NB4 (cell line): ENCODE results near the gene STX11.

Experiments used
- POLR2A ChIP-seq: IDR thresholded peaks from 2 replicates; pipeline ENCODE4 v1.6.1; 2011; ENCODE audit warnings: mild to moderate bottlenecking; ENCODE audit not compliant: insufficient read length; ENCODE audit errors: extremely low read depth
- TF ChIP-seq, protein P1 (sequence below): IDR thresholded peaks from one replicate; pipeline ENCODE4 v1.5.1; 2012; ENCODE audit warnings: low read depth, low read length

DNA sequence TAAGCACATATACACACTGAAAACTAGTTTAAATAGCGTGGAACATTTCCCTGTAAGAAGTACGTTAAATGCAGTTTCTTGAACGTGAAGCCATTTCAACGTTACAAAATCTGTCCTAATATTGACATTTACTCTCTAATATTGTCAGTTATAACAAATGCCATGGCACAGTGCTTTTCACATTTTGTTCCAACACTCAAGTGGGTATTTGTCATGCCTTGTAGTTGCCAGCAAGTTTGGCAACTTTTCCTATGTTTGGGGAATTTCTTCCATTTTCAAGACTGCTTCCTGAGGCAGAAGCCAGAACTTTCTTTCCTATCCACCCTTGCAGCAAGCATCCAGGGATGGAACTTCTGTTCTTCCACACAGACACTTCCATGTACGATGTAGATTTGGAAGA lies 63.0 kb downstream of the STX11 start:
- TF ChIP-seq, protein P1, sequence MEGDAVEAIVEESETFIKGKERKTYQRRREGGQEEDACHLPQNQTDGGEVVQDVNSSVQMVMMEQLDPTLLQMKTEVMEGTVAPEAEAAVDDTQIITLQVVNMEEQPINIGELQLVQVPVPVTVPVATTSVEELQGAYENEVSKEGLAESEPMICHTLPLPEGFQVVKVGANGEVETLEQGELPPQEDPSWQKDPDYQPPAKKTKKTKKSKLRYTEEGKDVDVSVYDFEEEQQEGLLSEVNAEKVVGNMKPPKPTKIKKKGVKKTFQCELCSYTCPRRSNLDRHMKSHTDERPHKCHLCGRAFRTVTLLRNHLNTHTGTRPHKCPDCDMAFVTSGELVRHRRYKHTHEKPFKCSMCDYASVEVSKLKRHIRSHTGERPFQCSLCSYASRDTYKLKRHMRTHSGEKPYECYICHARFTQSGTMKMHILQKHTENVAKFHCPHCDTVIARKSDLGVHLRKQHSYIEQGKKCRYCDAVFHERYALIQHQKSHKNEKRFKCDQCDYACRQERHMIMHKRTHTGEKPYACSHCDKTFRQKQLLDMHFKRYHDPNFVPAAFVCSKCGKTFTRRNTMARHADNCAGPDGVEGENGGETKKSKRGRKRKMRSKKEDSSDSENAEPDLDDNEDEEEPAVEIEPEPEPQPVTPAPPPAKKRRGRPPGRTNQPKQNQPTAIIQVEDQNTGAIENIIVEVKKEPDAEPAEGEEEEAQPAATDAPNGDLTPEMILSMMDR = no peak
- no peak for TF ChIP-seq POLR2A
